ENCODE data around the gene SMIM24. TPM values are rescaled to one million over a fixed set of nuclear protein-coding genes. Genes with fewer than 3 reads are reported as not detected.

The SMIM24 gene
- total and polyA plus RNA-seq, 2 donors = not detected

Small RNAs within 50 kb of the gene (small RNA-seq; reads per million reads assigned to genes)
- not detected for gene RF00212

Other genes starting within 250 kb of the SMIM24 start
- 26.4 TPM for gene NFIC, start 113.9 kb downstream of the SMIM24 start, total RNA-seq
- gene NFIC, start 113.9 kb downstream of the SMIM24 start, polyA plus RNA-seq = 112 TPM
- not detected for gene SMIM44, start 2.9 kb upstream of the SMIM24 start, total RNA-seq
- gene SMIM44, start 2.9 kb upstream of the SMIM24 start, polyA plus RNA-seq = not detected
- 2.9 TPM for gene DOHH, start 20.1 kb upstream of the SMIM24 start, total RNA-seq
- gene DOHH, start 20.1 kb upstream of the SMIM24 start, polyA plus RNA-seq = 18.3 TPM
- gene FZR1, start 25.8 kb upstream of the SMIM24 start, total RNA-seq = 30.5 TPM
- gene FZR1, start 25.8 kb upstream of the SMIM24 start, polyA plus RNA-seq = 30.5 TPM
- not detected for gene TEKTIP1, start 58.6 kb upstream of the SMIM24 start, total RNA-seq
- 0.79 TPM for gene TEKTIP1, start 58.6 kb upstream of the SMIM24 start, polyA plus RNA-seq
- 19.3 TPM for gene MFSD12, start 77.1 kb upstream of the SMIM24 start, total RNA-seq
- 38.6 TPM for gene MFSD12, start 77.1 kb upstream of the SMIM24 start, polyA plus RNA-seq
- 30.6 TPM for gene HMG20B, start 92.4 kb upstream of the SMIM24 start, total RNA-seq
- 109 TPM for gene HMG20B, start 92.4 kb upstream of the SMIM24 start, polyA plus RNA-seq
- 0.11 TPM for gene GIPC3, start 105.0 kb upstream of the SMIM24 start, total RNA-seq
- gene GIPC3, start 105.0 kb upstream of the SMIM24 start, polyA plus RNA-seq = 0.94 TPM
- gene TBXA2R, start 126.3 kb upstream of the SMIM24 start, total RNA-seq = 1.4 TPM
- 3.8 TPM for gene TBXA2R, start 126.3 kb upstream of the SMIM24 start, polyA plus RNA-seq
- 11.1 TPM for gene CACTIN, start 146.3 kb upstream of the SMIM24 start, total RNA-seq
- gene CACTIN, start 146.3 kb upstream of the SMIM24 start, polyA plus RNA-seq = 27.7 TPM
- 17.1 TPM for gene PIP5K1C, start 219.9 kb upstream of the SMIM24 start, total RNA-seq
- 60.8 TPM for gene PIP5K1C, start 219.9 kb upstream of the SMIM24 start, polyA plus RNA-seq
- gene TJP3, start 227.9 kb upstream of the SMIM24 start, total RNA-seq = 3.1 TPM
- gene TJP3, start 227.9 kb upstream of the SMIM24 start, polyA plus RNA-seq = 2.8 TPM

Measured in urinary bladder (tissue), 2 donors.